Upper lobe of left lung (tissue), 6 donors: Measurements from ENCODE around the gene ZMYND12. TPM values are rescaled to one million over a fixed set of nuclear protein-coding genes. Genes with fewer than 3 reads are reported as not detected.
"Not testable (repeated sequence)": the region's sequence is repeated elsewhere in the genome, so short reads cannot be mapped to it uniquely, and the experiment has no call there.

ENCODE experiments used
- ATAC-seq, 2 donors: fragments of 200-7000 bp; cut with Tn5 transposase; one replicate each; pipeline ENCODE4 v1.9.1; 2022; ENCODE audit warnings: mild to moderate bottlenecking in 2 of 2, moderate library complexity in 2 of 2; ENCODE audit not compliant: low FRiP score in 2 of 2
- DNase-seq, 2 donors: peaks; one replicate each; pipeline ENCODE4 v3.0.0-alpha.2; 2019 to 2020
- H3K27ac ChIP-seq, 4 donors: fragments of 200-600 bp; sonication (generic); one replicate each; pipeline ENCODE4 v1.5.1; 2016 to 2019
- H3K27me3 ChIP-seq, 4 donors: fragments of 200-600 bp; sonication (generic); one replicate each; pipeline ENCODE4 v1.5.1; 2017 to 2019
- H3K36me3 ChIP-seq, 4 donors: fragments of 200-600 bp; sonication (generic); one replicate each; pipeline ENCODE4 v1.5.1; 2016 to 2019
- H3K4me1 ChIP-seq, 4 donors: fragments of 200-600 bp; sonication (generic); one replicate each; pipeline ENCODE4 v1.5.1; 2018 to 2019
- H3K4me3 ChIP-seq, 4 donors: fragments of 200-600 bp; sonication (generic); one replicate each; pipeline ENCODE4 v1.5.1; 2017 to 2019; ENCODE audit warnings: mild to moderate bottlenecking in 2 of 4, moderate library complexity in 1 of 4
- H3K9me3 ChIP-seq, 4 donors: fragments of 200-600 bp; sonication (generic); one replicate each; pipeline ENCODE4 v1.5.1; 2018 to 2019
- CTCF ChIP-seq, 6 experiments: fragments of 450-650 bp in 4 of 6; fragments of 200-600 bp in 2 of 6; sonication (generic) in 2 of 6; IDR thresholded peaks; one replicate each; pipeline ENCODE4 v1.5.1; 2016 to 2019; ENCODE audit warnings: antibody characterized with exemption in 6 of 6
- EP300 ChIP-seq, 4 donors: sonication (generic); formaldehyde crosslinking; IDR thresholded peaks; one replicate each; pipeline ENCODE4 v1.5.1; 2017; ENCODE audit warnings: antibody characterized with exemption in 4 of 4, control low read depth in 2 of 4
- POLR2A ChIP-seq, 4 donors: fragments of 450-650 bp; IDR thresholded peaks; one replicate each; pipeline ENCODE4 v1.5.1; 2016 to 2017; ENCODE audit warnings: antibody characterized with exemption in 4 of 4, mild to moderate bottlenecking in 2 of 4
- POLR2AphosphoS5 ChIP-seq, 2 donors: sonication (generic); formaldehyde crosslinking; IDR thresholded peaks; one replicate each; pipeline ENCODE4 v1.5.1; 2017; ENCODE audit warnings: antibody characterized with exemption in 2 of 2
- WGBS, 2 donors: methylation state at CpG; one replicate each; pipeline ENCODE4 v1.1.5; 2017 to 2018; 5-methylcytosine and 5-hydroxymethylcytosine counted together
- total RNA-seq, 6 donors: library from RNA; depleted of rRNA in 4 of 6; stranded (reverse); fragments of >200 nt in 4 of 6; gene quantifications; one replicate each; pipeline versions ENCODE4 v1.1.0 to v1.2.1, GENCODE V29; 2016 to 2021
- donor health status: DM: no; HTN: no; CAD: no; lungs with moderate emphysema.
- donor health status: DM: no; HTN: yes; CAD: no; lungs with severe emphysema.

The ZMYND12 gene
- total RNA-seq, 6 donors from 2014 or later: 1.5 to 9.4 (median 4.1) TPM; not detected in 1

GRCh38 chr1:42482635-42483153 lies 26.9 kb upstream of the ZMYND12 start:
- TF ChIP-seq EP300 (IDR thresholded peaks at IDR 0.05): no peak
- TF ChIP-seq POLR2A (IDR thresholded peaks at IDR 0.05): no peak
- H3K4me1 ChIP-seq: no peaks in the 10 kb centered on the region
- 84 to 87% methylated on average over 2 of the region's 2 CpGs for WGBS, 2 donors

GRCh38 chr1:42480921-42481320 lies 25.1 kb upstream of the ZMYND12 start:
- Histone ChIP-seq H3K4me3 (no peak overlapping the region), H3K9me3 (no peaks in the 10 kb centered on the region), H3K27me3 (no peaks in the 10 kb centered on the region), H3K4me1 (no peaks in the 10 kb centered on the region), H3K27ac (no peak overlapping the region), H3K36me3 (peaks cover 0 to 29% (median 0%) of the 10 kb centered on the region in 4 donors)
- no peak for TF ChIP-seq POLR2A (IDR thresholded peaks at IDR 0.05)
- TF ChIP-seq CTCF (IDR thresholded peaks at IDR 0.05): no peak
- TF ChIP-seq POLR2AphosphoS5 (IDR thresholded peaks at IDR 0.05): no peak
- TF ChIP-seq EP300 (IDR thresholded peaks at IDR 0.05): no peak
- WGBS, 2 donors: 93 to 100% methylated on average over 1 of the region's 1 CpG
- no peak for ATAC-seq
- DNase-seq: no peak

More at GRCh38 chr1:42482635-42483153, 26.9 kb upstream of the ZMYND12 start:
- DNase-seq (no peak), ATAC-seq (no peak)
- H3K27me3 ChIP-seq: no peaks in the 10 kb centered on the region
- no peak overlapping the region for H3K4me3 ChIP-seq
- H3K9me3 ChIP-seq: no peaks in the 10 kb centered on the region
- peaks cover 0 to 29% (median 0%) of the 10 kb centered on the region in 4 donors for H3K36me3 ChIP-seq
- H3K27ac ChIP-seq: no peak overlapping the region

GRCh38 chr1:42479621-42480020 lies 23.8 kb upstream of the ZMYND12 start:
- Histone ChIP-seq H3K4me1 (no peaks in the 10 kb centered on the region), H3K36me3 (peaks cover 0 to 29% (median 0%) of the 10 kb centered on the region in 4 donors), H3K27me3 (no peaks in the 10 kb centered on the region), H3K4me3 (no peak overlapping the region), H3K27ac (no peak overlapping the region), H3K9me3 (no peaks in the 10 kb centered on the region)
- peak; percentile 29 to 57 for ATAC-seq
- WGBS, 2 donors: 52 to 68% methylated on average over 4 of the region's 4 CpGs
- no peak for TF ChIP-seq POLR2A (IDR thresholded peaks at IDR 0.05)
- TF ChIP-seq EP300 (IDR thresholded peaks at IDR 0.05): no peak
- TF ChIP-seq CTCF (IDR thresholded peaks at IDR 0.05): no peak
- TF ChIP-seq POLR2AphosphoS5 (IDR thresholded peaks at IDR 0.05): no peak
- no peak for DNase-seq

- Histone ChIP-seq H3K27me3 (no peaks in the 10 kb centered on the region), H3K4me1 (no peaks in the 10 kb centered on the region), H3K36me3 (peaks cover 0 to 21% (median 0%) of the 10 kb centered on the region in 4 donors), H3K9me3 (no peaks in the 10 kb centered on the region), H3K27ac (no peak overlapping the region), H3K4me3 (no peak overlapping the region)
- ATAC-seq: no peak
- TF ChIP-seq POLR2AphosphoS5 (IDR thresholded peaks at IDR 0.05): no peak
- TF ChIP-seq CTCF (IDR thresholded peaks at IDR 0.05): no peak
- no peak for TF ChIP-seq EP300 (IDR thresholded peaks at IDR 0.05)
- TF ChIP-seq POLR2A (IDR thresholded peaks at IDR 0.05): no peak
- 92 to 94% methylated on average over 3 of the region's 3 CpGs for WGBS, 2 donors
- no peak for DNase-seq
Observed at GRCh38 chr1:42477775-42478174, 22.0 kb upstream of the ZMYND12 start.

GRCh38 chr1:42477354-42477753 lies 21.5 kb upstream of the ZMYND12 start:
- H3K4me1 ChIP-seq, H3K9me3 ChIP-seq, H3K4me3 ChIP-seq, ATAC-seq, H3K27me3 ChIP-seq, H3K27ac ChIP-seq, DNase-seq: not testable (repeated sequence)
- 83 to 94% methylated on average over 4 of the region's 4 CpGs for WGBS, 2 donors
- peaks cover 0 to 19% (median 0%) of the 10 kb centered on the region in 4 donors for H3K36me3 ChIP-seq

- 89 to 93% methylated on average over 4 of the region's 4 CpGs for WGBS, 2 donors
- Histone ChIP-seq H3K27ac (no peak overlapping the region), H3K9me3 (no peaks in the 10 kb centered on the region), H3K36me3 (peaks cover 0 to 12% (median 0%) of the 10 kb centered on the region in 4 donors), H3K4me1 (no peaks in the 10 kb centered on the region), H3K4me3 (no peak overlapping the region), H3K27me3 (no peaks in the 10 kb centered on the region)
- TF ChIP-seq EP300 (IDR thresholded peaks at IDR 0.05) (no peak), CTCF (IDR thresholded peaks at IDR 0.05) (no peak), POLR2A (IDR thresholded peaks at IDR 0.05) (no peak), POLR2AphosphoS5 (IDR thresholded peaks at IDR 0.05) (no peak)
- ATAC-seq (no peak), DNase-seq (no peak)
Observed at GRCh38 chr1:42476605-42477004, 20.8 kb upstream of the ZMYND12 start.
